ENCODE measurements around the gene NDUFAF2.

Gene NDUFAF2

DNA sequence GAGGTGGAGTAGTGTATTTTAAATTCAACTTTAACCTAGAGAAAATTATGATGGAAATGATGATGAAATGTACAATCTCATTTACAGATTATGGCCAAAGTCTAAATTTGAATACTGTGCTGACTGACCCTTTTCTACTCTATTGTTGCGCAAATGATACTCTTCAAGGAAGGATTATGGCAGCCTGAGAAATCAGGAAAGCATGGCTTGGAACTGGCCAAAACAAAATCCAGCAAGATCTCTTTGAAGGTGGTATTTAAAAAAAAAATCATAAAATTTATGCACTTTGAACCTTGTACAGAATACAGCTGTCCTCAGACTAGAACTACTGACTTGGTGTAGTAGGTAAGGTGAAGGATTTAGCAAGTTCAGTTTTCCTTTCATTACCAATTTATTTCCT, 105.3 kb downstream of the NDUFAF2 start:
- DNase-seq (ENCODE audit: low read depth), result no peak
- TF ChIP-seq, protein P1, sequence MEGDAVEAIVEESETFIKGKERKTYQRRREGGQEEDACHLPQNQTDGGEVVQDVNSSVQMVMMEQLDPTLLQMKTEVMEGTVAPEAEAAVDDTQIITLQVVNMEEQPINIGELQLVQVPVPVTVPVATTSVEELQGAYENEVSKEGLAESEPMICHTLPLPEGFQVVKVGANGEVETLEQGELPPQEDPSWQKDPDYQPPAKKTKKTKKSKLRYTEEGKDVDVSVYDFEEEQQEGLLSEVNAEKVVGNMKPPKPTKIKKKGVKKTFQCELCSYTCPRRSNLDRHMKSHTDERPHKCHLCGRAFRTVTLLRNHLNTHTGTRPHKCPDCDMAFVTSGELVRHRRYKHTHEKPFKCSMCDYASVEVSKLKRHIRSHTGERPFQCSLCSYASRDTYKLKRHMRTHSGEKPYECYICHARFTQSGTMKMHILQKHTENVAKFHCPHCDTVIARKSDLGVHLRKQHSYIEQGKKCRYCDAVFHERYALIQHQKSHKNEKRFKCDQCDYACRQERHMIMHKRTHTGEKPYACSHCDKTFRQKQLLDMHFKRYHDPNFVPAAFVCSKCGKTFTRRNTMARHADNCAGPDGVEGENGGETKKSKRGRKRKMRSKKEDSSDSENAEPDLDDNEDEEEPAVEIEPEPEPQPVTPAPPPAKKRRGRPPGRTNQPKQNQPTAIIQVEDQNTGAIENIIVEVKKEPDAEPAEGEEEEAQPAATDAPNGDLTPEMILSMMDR (IDR thresholded peaks at IDR 0.05; ENCODE audit: control insufficient read depth, insufficient read depth, low read depth, low read length, missing control alignments), result no peak
- no peak overlapping the region for H3K4me3 ChIP-seq (ENCODE audit: control insufficient read depth, low read depth, low read length)

DNA sequence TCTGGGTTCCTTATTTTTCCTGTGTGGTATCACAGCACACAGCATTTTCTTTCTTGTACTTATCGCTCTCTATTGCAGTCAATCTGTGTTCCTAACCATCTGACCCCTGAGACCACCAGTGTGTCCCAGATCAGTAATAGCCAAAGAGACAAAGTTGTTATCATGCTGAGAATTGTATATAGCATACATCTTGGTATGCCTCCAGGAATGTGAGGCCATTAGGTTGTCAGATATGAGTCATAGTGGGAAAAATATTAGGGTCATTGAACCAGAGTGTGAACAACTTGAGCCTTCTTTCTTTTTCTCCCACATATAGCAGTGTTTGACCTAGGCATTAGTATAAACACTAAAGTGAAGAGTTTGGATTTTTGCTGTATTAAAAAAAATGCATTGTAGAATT, 106.3 kb downstream of the NDUFAF2 start:
- H3K4me3 ChIP-seq (ENCODE audit: control insufficient read depth, low read depth, low read length), result no peak overlapping the region
- no peak for DNase-seq (ENCODE audit: low read depth)

DNA sequence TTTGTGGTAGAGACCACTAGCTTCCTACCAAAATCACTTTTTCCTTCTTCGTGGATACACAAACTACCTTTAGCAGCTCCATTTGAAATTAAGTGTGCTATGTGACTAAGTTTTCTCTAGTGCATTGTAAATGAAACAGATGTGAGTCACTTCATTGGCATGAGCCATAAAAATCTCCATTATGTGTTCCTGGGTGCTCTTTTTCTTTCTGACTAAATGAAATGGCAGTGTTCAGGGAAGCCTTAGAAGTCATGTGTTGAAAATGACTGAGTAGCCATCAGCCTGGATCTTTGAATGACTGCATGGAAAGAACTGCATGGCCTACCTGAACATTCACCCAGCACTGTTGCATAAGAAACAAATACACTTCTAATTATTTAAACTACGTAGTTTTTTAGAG, 107.9 kb downstream of the NDUFAF2 start:
- no peak overlapping the region for H3K4me3 ChIP-seq (ENCODE audit: control insufficient read depth, low read depth, low read length)

More for the DNA sequence above, 106.3 kb downstream of the NDUFAF2 start:
- TF ChIP-seq, protein P1 (IDR thresholded peaks at IDR 0.05; ENCODE audit: control insufficient read depth, insufficient read depth, low read depth, low read length, missing control alignments), result no peak

DNA sequence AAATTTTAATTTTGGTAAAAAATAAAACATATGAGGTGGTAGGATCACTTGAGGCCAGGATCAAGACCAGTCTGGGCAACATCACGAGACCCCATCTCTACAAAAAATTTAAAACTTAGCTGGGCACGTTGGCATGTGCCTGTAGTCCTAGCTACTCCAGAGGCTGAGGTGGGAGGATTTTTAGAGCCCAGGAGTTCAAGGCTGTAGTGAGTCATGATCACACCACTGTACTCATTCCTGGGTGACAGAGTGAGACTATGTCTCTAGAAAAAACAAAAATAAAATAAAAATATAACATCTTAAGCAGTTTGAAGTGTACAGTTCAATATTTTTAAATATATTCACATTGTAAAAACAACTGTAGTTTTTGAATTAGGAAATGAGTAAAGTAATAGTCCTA, 108.9 kb downstream of the NDUFAF2 start:
- H3K4me3 ChIP-seq (ENCODE audit: control insufficient read depth, low read depth, low read length), result no peak overlapping the region
- DNase-seq (ENCODE audit: low read depth), result no peak
- TF ChIP-seq, protein P1 (IDR thresholded peaks at IDR 0.05; ENCODE audit: control insufficient read depth, insufficient read depth, low read depth, low read length, missing control alignments), result no peak

More for the DNA sequence above, 107.9 kb downstream of the NDUFAF2 start:
- DNase-seq (ENCODE audit: low read depth), result peak; percentile 68
- TF ChIP-seq, protein P1 (IDR thresholded peaks at IDR 0.05; ENCODE audit: control insufficient read depth, insufficient read depth, low read depth, low read length, missing control alignments), result no peak

DNA sequence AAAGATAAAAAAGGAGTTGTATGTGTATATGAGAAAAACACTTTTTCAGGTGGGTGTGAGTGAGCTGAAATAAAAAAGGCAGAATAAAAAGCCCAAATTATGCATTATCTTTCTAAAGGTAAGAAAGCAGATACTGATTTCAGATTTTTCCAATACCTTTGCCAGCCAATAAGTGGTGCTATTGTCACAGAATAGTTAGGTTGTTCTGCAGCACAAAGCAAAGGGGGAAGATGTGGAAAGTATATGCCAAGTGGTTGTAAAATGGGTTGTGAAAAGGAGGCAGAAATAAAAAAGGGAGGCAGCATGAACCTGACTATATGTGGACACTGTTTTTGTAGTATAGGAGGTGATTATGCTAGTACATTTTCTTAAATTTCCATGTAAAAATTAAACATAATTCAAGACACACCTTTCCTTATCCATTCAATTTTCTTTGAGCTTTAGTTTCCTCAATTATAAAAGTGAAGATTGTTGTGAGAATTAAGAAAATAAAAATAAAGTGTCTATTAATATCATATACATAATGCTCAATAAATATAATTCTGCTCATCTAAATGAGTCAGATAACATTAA, 110.5 kb downstream of the NDUFAF2 start:
- no peak for DNase-seq (ENCODE audit: low read depth)
- TF ChIP-seq, protein P1 (IDR thresholded peaks at IDR 0.05; ENCODE audit: control insufficient read depth, insufficient read depth, low read depth, low read length, missing control alignments), result peak; percentile 55
- no peak overlapping the region for H3K4me3 ChIP-seq (ENCODE audit: control insufficient read depth, low read depth, low read length)

DNA sequence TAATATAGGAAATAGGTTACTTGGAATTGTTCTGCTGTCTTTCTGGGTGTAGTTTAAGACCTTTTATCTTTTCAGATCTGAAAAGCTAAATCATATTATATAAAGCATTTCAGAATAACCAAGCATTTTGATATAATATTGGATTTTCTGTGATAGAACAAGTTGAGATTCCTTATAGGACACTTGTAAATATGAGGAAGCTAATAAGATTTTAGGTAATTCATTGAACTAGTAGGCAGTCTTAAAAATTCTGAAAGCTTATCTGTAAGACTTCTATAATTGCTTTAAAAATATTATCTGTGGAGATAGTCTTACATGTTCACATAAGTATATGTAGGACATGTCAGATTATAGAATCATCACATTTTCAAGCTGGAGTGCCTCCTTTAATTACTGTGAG, 114.5 kb downstream of the NDUFAF2 start:
- TF ChIP-seq, protein P1 (IDR thresholded peaks at IDR 0.05; ENCODE audit: control insufficient read depth, insufficient read depth, low read depth, low read length, missing control alignments), result no peak
- no peak for DNase-seq (ENCODE audit: low read depth)

More for the DNA sequence above, 114.5 kb downstream of the NDUFAF2 start:
- H3K4me3 ChIP-seq (ENCODE audit: control insufficient read depth, low read depth, low read length), result no peak overlapping the region

All from AG09309 (cell line).